K562 (cell line): ENCODE measurements around the gene ATRAID. TPM values are rescaled to one million over a fixed set of nuclear protein-coding genes. Genes with fewer than 3 reads are reported as not detected.

Source experiments
- CEBPB ChIP-seq: fragments of 450-650 bp; IDR thresholded peaks from 2 replicates; pipeline ENCODE4 v1.6.1; 2016; ENCODE audit warnings: missing genetic modification characterization, missing compliant biosample characterization
- DMBX1 ChIP-seq: fragments of 250-450 bp; sonication (Bioruptor Pico); IDR thresholded peaks from 2 replicates; pipeline ENCODE4 v1.8.0; 2022; ENCODE audit warnings: inconsistent platforms, mild to moderate bottlenecking, moderate library complexity, borderline replicate concordance
- FOXM1 ChIP-seq, 2 experiments: fragments of 450-650 bp in 1 of 2; sonication (generic) in 1 of 2; formaldehyde crosslinking in 1 of 2; IDR thresholded peaks; 2 replicates each; pipeline versions ENCODE4 v1.6.1 to v1.9.0; 2017 to 2022; ENCODE audit warnings: low read depth in 2 of 2, mild to moderate bottlenecking in 2 of 2, missing genetic modification reagents in 1 of 2, moderate library complexity in 1 of 2
- IFI16 ChIP-seq: fragments of 250-450 bp; sonication (Bioruptor Pico); IDR thresholded peaks from 2 replicates; pipeline ENCODE4 v2.1.2; 2022; ENCODE audit warnings: mild to moderate bottlenecking, inconsistent platforms
- KLF1 ChIP-seq: fragments of 450-650 bp; IDR thresholded peaks from 2 replicates; pipeline ENCODE4 v1.6.1; 2016; ENCODE audit warnings: missing genetic modification characterization, missing compliant biosample characterization
- NCOA2 ChIP-seq, 2 experiments: fragments of 450-650 bp; IDR thresholded peaks; 2 replicates each; pipeline ENCODE4 v1.6.1; 2018; ENCODE audit warnings: mild to moderate bottlenecking in 2 of 2, moderate library complexity in 1 of 2; ENCODE audit not compliant: partially characterized antibody in 2 of 2
- TCF7 ChIP-seq: sonication (generic); IDR thresholded peaks from 2 replicates; pipeline ENCODE4 v1.6.1; 2016; ENCODE audit warnings: antibody characterized with exemption, borderline replicate concordance
- THRAP3 ChIP-seq: fragments of 450-650 bp; IDR thresholded peaks from 2 replicates; pipeline ENCODE4 v1.6.1; 2016; ENCODE audit warnings: mild to moderate bottlenecking, inconsistent platforms, borderline replicate concordance
- ZBTB17 ChIP-seq: fragments of 450-650 bp; formaldehyde crosslinking; IDR thresholded peaks from 2 replicates; pipeline ENCODE4 v1.4.0; 2020; ENCODE audit warnings: mild to moderate bottlenecking
- ZFP1 ChIP-seq: fragments of 450-650 bp; formaldehyde crosslinking; IDR thresholded peaks from 2 replicates; pipeline ENCODE4 v1.4.0; 2020; ENCODE audit warnings: mild to moderate bottlenecking, mixed read lengths
- ZNF143 ChIP-seq: sonication (generic); formaldehyde crosslinking; IDR thresholded peaks from 2 replicates; pipeline ENCODE4 v1.9.0; 2022; ENCODE audit warnings: mild to moderate bottlenecking, missing genetic modification reagents
- ZNF23 ChIP-seq: fragments of 250-450 bp; sonication (Bioruptor Pico); IDR thresholded peaks from 2 replicates; pipeline ENCODE4 v1.4.0; 2020; ENCODE audit warnings: mild to moderate bottlenecking
- ZNF3 ChIP-seq: fragments of 250-450 bp; sonication (Bioruptor Pico); IDR thresholded peaks from 2 replicates; pipeline ENCODE4 v1.5.0; 2021; ENCODE audit warnings: mild to moderate bottlenecking, moderate library complexity
- ZNF324 ChIP-seq: fragments of 250-450 bp; sonication (Bioruptor Pico); IDR thresholded peaks from 2 replicates; pipeline ENCODE4 v1.4.0; 2020; ENCODE audit warnings: mild to moderate bottlenecking
- polyA plus RNA-seq, 8 experiments: library from polyadenylated mRNA; depleted of rRNA in 4 of 8; stranded (reverse) in 5 of 8; unstranded in 3 of 8; fragments of >200 nt; fragmentation: Nextera tagmentation in 2 of 8; fragmentation: Illumina TruSeq in 1 of 8; extraction: Ambion mirVana in 2 of 8; extraction: Trizol in 1 of 8; gene quantifications; 2 replicates each; pipeline versions ENCODE4 v1.2.1 to v1.2.3, GENCODE V29; 2011 to 2014; ENCODE audit warnings: inconsistent platforms in 1 of 8, missing spikeins in 1 of 8
- total RNA-seq, 7 experiments: library from RNA; depleted of rRNA in 6 of 7; stranded (reverse); fragments of >200 nt in 6 of 7; fragmentation: Illumina TruSeq in 2 of 7; extraction: Trizol in 2 of 7; gene quantifications; 2 replicates each; pipeline versions ENCODE4 v1.2.1 to v1.2.3, GENCODE V29; 2011 to 2021; ENCODE audit warnings: low replicate concordance in 1 of 7
- TF ChIP-seq, protein P1 (sequence below): fragments of 450-650 bp; formaldehyde crosslinking; IDR thresholded peaks from 2 replicates; pipeline ENCODE4 v1.4.0; 2022; ENCODE audit warnings: missing genetic modification characterization
- TF ChIP-seq, protein P2 (sequence below): fragments of 200-800 bp; sonication (Bioruptor generic); IDR thresholded peaks from 2 replicates; pipeline ENCODE4 v1.6.1; 2016; ENCODE audit warnings: missing genetic modification characterization, missing compliant biosample characterization
- TF ChIP-seq, protein P3 (sequence below): fragments of 250-450 bp; sonication (Bioruptor Pico); IDR thresholded peaks from 2 replicates; pipeline ENCODE4 v1.8.0; 2022; ENCODE audit warnings: inconsistent platforms
- TF ChIP-seq, protein P4 (sequence below): sonication (generic); formaldehyde crosslinking; IDR thresholded peaks from 2 replicates; pipeline ENCODE4 v1.8.1; 2022; ENCODE audit warnings: missing genetic modification reagents

Gene ATRAID
- total and polyA plus RNA-seq, 9 of the 15 experiments (the other 6 are each of a cell fraction or from before 2014, with no cell fraction given) = 70.2 to 187 (median 108) TPM

DNA sequence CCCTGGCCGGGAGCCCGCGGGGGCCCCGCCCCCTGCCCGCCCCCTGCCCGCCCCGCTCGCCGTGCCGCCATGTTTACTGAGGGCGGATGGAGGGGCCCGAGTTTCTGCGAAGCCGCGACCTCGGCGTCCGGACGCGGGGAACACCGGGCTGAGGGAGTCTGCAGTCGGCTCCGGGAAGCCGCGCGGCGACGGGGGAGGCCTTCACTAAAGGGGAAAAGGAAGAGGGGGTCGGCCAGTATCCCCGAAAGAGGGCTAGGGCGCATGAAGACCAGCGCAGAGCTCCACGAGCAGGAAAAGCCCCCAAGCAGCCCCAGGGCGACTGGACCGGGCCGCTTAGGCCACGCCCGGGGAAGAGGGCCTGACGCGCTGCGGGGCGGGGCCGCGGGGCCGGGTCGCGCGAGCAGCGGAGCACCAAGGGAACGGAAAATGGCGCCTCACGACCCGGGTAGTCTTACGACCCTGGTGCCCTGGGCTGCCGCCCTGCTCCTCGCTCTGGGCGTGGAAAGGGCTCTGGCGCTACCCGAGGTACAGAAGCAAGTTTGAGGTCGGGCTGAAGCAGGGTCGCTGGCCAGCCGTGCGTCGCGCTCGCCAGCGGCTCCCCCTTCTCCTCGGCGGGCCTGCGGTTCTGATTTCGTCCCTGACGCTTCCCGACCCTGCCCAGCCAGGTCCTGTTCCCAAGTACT is at the start of gene ATRAID, which contains the start of gene SLC5A6 (continued):
- TF ChIP-seq IFI16 (CRISPR knock-in tag) (no peak), ZNF23 (no peak), FOXM1 (IDR thresholded peaks at IDR 0.05; ENCODE audit: low read depth) (no peak), FOXM1 (CRISPR knock-in tag; IDR thresholded peaks at IDR 0.05; ENCODE audit: low read depth) (0 out of 2 replicates have a peak, but pooled peaks have one; percentile 53), ZBTB17 (CRISPR knock-in tag) (peak; percentile 27; the same call in 1 of the 2 replicates), KLF1 (tag) (no peak), NCOA2 (IDR thresholded peaks at IDR 0.05; ENCODE audit: partially characterized antibody in 2 of 2) (no peak), THRAP3 (no peak), DMBX1 (no peak), ZNF324 (CRISPR knock-in tag) (no peak), ZNF143 (no peak), ZFP1 (CRISPR knock-in tag) (no peak), ZNF3 (CRISPR knock-in tag) (no peak), TCF7 (no peak), CEBPB (tag) (no peak)
- TF ChIP-seq, protein P1, sequence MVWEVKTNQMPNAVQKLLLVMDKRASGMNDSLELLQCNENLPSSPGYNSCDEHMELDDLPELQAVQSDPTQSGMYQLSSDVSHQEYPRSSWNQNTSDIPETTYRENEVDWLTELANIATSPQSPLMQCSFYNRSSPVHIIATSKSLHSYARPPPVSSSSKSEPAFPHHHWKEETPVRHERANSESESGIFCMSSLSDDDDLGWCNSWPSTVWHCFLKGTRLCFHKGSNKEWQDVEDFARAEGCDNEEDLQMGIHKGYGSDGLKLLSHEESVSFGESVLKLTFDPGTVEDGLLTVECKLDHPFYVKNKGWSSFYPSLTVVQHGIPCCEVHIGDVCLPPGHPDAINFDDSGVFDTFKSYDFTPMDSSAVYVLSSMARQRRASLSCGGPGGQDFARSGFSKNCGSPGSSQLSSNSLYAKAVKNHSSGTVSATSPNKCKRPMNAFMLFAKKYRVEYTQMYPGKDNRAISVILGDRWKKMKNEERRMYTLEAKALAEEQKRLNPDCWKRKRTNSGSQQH = no peak
- TF ChIP-seq, protein P2, sequence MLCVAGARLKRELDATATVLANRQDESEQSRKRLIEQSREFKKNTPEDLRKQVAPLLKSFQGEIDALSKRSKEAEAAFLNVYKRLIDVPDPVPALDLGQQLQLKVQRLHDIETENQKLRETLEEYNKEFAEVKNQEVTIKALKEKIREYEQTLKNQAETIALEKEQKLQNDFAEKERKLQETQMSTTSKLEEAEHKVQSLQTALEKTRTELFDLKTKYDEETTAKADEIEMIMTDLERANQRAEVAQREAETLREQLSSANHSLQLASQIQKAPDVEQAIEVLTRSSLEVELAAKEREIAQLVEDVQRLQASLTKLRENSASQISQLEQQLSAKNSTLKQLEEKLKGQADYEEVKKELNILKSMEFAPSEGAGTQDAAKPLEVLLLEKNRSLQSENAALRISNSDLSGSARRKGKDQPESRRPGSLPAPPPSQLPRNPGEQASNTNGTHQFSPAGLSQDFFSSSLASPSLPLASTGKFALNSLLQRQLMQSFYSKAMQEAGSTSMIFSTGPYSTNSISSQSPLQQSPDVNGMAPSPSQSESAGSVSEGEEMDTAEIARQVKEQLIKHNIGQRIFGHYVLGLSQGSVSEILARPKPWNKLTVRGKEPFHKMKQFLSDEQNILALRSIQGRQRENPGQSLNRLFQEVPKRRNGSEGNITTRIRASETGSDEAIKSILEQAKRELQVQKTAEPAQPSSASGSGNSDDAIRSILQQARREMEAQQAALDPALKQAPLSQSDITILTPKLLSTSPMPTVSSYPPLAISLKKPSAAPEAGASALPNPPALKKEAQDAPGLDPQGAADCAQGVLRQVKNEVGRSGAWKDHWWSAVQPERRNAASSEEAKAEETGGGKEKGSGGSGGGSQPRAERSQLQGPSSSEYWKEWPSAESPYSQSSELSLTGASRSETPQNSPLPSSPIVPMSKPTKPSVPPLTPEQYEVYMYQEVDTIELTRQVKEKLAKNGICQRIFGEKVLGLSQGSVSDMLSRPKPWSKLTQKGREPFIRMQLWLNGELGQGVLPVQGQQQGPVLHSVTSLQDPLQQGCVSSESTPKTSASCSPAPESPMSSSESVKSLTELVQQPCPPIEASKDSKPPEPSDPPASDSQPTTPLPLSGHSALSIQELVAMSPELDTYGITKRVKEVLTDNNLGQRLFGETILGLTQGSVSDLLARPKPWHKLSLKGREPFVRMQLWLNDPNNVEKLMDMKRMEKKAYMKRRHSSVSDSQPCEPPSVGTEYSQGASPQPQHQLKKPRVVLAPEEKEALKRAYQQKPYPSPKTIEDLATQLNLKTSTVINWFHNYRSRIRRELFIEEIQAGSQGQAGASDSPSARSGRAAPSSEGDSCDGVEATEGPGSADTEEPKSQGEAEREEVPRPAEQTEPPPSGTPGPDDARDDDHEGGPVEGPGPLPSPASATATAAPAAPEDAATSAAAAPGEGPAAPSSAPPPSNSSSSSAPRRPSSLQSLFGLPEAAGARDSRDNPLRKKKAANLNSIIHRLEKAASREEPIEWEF (CRISPR knock-in tag) = no peak
- TF ChIP-seq, protein P3, sequence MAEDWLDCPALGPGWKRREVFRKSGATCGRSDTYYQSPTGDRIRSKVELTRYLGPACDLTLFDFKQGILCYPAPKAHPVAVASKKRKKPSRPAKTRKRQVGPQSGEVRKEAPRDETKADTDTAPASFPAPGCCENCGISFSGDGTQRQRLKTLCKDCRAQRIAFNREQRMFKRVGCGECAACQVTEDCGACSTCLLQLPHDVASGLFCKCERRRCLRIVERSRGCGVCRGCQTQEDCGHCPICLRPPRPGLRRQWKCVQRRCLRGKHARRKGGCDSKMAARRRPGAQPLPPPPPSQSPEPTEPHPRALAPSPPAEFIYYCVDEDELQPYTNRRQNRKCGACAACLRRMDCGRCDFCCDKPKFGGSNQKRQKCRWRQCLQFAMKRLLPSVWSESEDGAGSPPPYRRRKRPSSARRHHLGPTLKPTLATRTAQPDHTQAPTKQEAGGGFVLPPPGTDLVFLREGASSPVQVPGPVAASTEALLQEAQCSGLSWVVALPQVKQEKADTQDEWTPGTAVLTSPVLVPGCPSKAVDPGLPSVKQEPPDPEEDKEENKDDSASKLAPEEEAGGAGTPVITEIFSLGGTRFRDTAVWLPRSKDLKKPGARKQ = no peak
- TF ChIP-seq, protein P4, sequence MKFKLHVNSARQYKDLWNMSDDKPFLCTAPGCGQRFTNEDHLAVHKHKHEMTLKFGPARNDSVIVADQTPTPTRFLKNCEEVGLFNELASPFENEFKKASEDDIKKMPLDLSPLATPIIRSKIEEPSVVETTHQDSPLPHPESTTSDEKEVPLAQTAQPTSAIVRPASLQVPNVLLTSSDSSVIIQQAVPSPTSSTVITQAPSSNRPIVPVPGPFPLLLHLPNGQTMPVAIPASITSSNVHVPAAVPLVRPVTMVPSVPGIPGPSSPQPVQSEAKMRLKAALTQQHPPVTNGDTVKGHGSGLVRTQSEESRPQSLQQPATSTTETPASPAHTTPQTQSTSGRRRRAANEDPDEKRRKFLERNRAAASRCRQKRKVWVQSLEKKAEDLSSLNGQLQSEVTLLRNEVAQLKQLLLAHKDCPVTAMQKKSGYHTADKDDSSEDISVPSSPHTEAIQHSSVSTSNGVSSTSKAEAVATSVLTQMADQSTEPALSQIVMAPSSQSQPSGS (CRISPR knock-in tag) = no peak
